Stimulated activated naive CD8-positive, alpha-beta T cell treated with anti-CD3 and anti-CD28 coated beads, Interleukin-15, Interleukin-2, amounts not matched to agents 100 ng/mL and 50 ng/mL, for 24 hours (primary cell): ENCODE results near the gene MBD5.

Source experiments
- H3K27ac Mint-ChIP-seq: one replicate; pipeline ENCODE4 v1.8.0; 2021; ENCODE audit warnings: mild to moderate bottlenecking, mixed read lengths
- H3K27me3 Mint-ChIP-seq: one replicate; pipeline ENCODE4 v1.8.0; 2021; ENCODE audit warnings: mixed read lengths
- H3K36me3 Mint-ChIP-seq: one replicate; pipeline ENCODE4 v1.8.0; 2021; ENCODE audit warnings: low read depth, mixed read lengths
- H3K4me1 Mint-ChIP-seq: one replicate; pipeline ENCODE4 v1.8.0; 2021; ENCODE audit warnings: low read depth, mixed read lengths
- H3K4me3 Mint-ChIP-seq: one replicate; pipeline ENCODE4 v1.8.0; 2021; ENCODE audit warnings: mild to moderate bottlenecking, mixed read lengths
- H3K9me3 Mint-ChIP-seq: one replicate; pipeline ENCODE4 v1.8.0; 2021; ENCODE audit warnings: mixed read lengths

The MBD5 gene

DNA sequence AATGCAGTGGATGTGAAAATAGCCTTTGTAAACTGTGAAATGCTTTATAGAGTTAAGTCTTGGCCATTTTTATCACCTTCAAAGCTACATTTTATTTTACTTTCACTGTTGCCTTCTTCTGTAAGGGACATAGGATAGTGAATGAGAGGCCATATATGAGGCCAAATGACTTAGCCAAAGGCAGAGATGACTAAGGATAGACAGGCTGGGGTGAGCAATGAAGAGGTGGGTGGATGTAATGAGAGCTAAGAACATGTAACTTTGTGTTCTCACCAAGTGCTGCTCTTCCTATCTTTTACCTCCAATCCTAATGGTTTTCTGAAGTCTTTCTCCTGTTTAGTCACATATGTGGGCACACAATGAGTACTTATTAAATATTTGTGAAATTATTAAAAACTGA lies 101.9 kb downstream of the MBD5 start:
- H3K4me3 Mint-ChIP-seq: no peak overlapping the region
- peaks cover 9% of the 10 kb centered on the region for H3K9me3 Mint-ChIP-seq

DNA sequence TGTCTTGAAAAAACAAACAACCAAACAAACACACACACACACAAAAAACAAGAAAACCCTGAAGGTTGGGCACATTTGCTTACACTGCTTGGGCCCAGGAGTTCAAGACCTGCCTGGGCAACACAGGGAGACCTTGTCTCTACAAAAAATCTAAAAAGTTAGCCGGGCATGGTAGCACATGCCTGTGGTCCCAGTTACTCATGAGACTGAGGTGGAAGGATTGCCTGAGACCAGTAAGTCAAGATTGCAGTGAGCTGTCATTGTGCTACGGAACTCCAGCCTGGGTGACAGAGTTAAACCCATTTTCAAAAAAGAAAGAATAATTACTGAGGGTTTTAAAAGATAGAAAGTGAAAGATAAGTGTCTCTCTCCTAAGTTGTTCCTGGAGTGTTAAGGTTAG lies 103.4 kb downstream of the MBD5 start:
- Mint-ChIP-seq H3K9me3 (peaks cover 6% of the 10 kb centered on the region), H3K27ac (no peak overlapping the region)

More for the DNA sequence above, 101.9 kb downstream of the MBD5 start:
- Mint-ChIP-seq H3K27me3 (no peaks in the 10 kb centered on the region), H3K27ac (no peak overlapping the region), H3K4me1 (no peaks in the 10 kb centered on the region), H3K36me3 (peaks cover 32% of the 10 kb centered on the region)

DNA sequence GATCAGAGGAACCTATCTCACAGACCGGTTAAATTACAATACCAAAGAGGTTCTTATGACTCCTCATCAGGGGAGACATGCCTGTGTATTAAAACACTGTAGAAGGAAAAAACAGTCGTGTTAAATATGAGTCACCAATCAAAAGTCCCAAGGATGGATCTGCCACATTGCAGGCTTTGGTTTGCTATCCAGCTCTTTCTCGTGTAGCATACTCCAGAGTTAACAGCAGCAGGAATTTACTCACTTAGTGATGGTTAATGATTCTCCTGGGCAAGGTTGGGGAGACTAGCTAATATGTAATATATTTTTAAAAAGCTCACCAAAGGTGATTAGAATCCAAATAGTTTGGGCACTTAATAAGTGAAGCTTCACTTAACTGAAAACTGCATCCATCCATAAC lies 109.7 kb downstream of the MBD5 start:
- Mint-ChIP-seq H3K27ac (no peak overlapping the region), H3K4me1 (no peaks in the 10 kb centered on the region), H3K4me3 (no peak overlapping the region), H3K9me3 (no peaks in the 10 kb centered on the region), H3K27me3 (no peaks in the 10 kb centered on the region), H3K36me3 (peaks cover 5% of the 10 kb centered on the region)

More for the DNA sequence above, 103.4 kb downstream of the MBD5 start:
- H3K36me3 Mint-ChIP-seq: peaks cover 19% of the 10 kb centered on the region
- H3K4me1 Mint-ChIP-seq: no peaks in the 10 kb centered on the region
- no peaks in the 10 kb centered on the region for H3K27me3 Mint-ChIP-seq
- no peak overlapping the region for H3K4me3 Mint-ChIP-seq

DNA sequence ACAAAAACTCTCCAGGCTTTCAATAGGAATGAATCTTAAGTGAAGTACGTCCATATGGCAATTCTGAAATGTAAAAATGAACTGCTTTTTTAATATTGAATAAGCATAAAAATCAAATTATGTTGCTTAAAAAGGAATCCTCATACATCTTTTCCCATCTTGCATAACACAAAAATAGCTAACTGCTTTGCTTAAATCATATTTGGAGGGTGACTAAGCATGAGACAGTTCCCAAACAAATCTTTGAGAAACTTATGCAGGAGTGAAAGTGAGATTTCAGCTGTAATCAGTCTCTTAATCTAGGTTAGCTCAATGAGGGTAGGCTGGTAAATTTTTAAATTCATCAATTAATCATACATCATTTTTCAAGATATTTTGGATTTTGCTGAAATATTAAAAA lies 111.5 kb downstream of the MBD5 start:
- Mint-ChIP-seq H3K4me1 (no peaks in the 10 kb centered on the region), H3K9me3 (no peaks in the 10 kb centered on the region), H3K36me3 (peaks cover under 1% of the 10 kb centered on the region), H3K27me3 (no peaks in the 10 kb centered on the region), H3K27ac (no peak overlapping the region), H3K4me3 (no peak overlapping the region)

DNA sequence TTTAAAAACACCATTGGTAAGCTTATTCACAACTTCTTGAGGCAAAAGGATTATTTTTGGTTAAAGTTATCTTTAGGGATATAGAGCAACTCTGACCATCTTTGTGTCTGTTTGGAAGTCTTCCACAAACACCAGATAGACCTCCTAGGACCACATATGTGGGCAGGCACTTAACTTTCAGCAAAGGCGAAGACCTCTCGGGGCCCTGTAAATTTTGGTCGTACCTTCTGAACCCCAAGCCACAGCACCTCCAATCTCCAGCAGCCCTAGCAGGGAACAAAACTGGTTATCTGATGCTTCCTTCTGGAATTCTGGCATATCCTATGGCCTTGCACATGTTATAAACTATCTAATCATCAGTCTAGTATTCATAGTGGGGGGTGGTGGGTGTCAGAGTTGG lies 114.8 kb downstream of the MBD5 start:
- H3K27me3 Mint-ChIP-seq: no peaks in the 10 kb centered on the region
- peaks cover 5% of the 10 kb centered on the region for H3K36me3 Mint-ChIP-seq
- no peak overlapping the region for H3K27ac Mint-ChIP-seq
- no peak overlapping the region for H3K4me3 Mint-ChIP-seq
- H3K9me3 Mint-ChIP-seq: no peaks in the 10 kb centered on the region
- H3K4me1 Mint-ChIP-seq: no peaks in the 10 kb centered on the region

DNA sequence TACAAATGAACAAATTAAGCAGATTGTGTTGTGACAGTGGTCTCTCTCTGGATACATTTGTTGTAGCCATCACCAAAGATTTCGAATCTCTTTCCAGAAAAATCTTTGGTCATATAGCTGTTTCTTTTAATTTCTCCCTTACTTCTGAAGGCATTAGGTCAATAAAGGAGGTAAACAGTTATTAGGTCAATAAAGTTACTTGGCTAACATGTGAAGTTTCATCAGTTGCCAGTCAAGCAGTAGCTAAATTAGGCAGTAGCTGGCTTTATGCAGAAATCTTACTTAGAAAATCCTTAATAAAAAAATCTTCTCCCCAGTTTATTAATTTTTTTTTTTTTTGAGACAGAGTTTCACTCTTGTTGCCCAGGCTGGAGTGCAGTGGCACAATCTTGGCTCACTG lies 115.5 kb downstream of the MBD5 start:
- H3K4me3 Mint-ChIP-seq: no peak overlapping the region
- H3K27me3 Mint-ChIP-seq: no peaks in the 10 kb centered on the region
- H3K27ac Mint-ChIP-seq: no peak overlapping the region
- no peaks in the 10 kb centered on the region for H3K4me1 Mint-ChIP-seq
- H3K36me3 Mint-ChIP-seq: peaks cover 10% of the 10 kb centered on the region
- H3K9me3 Mint-ChIP-seq: no peaks in the 10 kb centered on the region

DNA sequence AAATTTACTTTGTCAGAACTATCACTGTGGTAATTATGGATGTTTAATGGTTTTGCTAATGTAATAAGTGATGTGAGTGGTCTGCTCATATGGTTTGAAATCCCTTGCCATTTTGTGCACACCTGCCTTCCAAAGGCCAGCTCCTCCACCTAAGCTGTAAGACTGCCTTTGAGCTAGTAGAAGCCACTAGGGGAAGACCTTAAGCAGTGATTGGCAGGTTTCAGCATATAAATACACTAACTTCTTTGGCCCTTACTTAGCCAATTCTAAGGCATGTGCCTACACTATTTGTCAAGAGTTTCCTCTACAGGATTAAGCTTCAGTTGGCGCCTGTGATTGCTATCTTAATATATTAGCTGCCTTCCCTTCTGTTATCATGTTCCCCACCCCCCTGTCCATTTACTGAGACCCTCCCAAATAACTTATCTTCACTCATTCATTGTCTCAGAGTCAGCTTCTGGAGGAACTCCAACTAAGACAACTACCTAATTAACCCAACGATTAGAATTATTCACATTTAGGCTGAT lies 141.1 kb downstream of the MBD5 start:
- Mint-ChIP-seq H3K27me3 (no peaks in the 10 kb centered on the region), H3K4me1 (no peaks in the 10 kb centered on the region), H3K36me3 (peaks cover 4% of the 10 kb centered on the region), H3K4me3 (no peak overlapping the region), H3K9me3 (no peaks in the 10 kb centered on the region), H3K27ac (no peak overlapping the region)

DNA sequence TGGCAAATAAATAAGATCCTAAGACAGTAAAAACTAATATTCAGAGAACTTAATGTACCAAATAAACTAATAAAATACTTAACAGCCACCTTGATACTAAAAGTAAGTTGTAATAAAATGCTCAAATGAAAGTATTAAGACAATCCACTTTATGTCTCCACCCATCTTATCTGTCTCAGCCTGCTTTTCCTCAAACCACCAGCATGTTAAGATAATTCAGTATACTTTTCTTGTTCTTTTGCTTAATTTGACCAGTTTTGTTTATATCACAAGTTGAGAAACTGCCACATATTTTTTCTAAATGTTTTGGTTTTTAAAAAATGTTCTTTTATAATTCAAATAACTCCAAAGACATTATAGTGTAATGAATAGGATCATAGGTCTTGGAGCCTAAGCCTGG lies 142.0 kb downstream of the MBD5 start:
- Mint-ChIP-seq H3K36me3 (peaks cover 4% of the 10 kb centered on the region), H3K27ac (no peak overlapping the region), H3K4me1 (no peaks in the 10 kb centered on the region), H3K9me3 (no peaks in the 10 kb centered on the region), H3K27me3 (no peaks in the 10 kb centered on the region), H3K4me3 (no peak overlapping the region)

DNA sequence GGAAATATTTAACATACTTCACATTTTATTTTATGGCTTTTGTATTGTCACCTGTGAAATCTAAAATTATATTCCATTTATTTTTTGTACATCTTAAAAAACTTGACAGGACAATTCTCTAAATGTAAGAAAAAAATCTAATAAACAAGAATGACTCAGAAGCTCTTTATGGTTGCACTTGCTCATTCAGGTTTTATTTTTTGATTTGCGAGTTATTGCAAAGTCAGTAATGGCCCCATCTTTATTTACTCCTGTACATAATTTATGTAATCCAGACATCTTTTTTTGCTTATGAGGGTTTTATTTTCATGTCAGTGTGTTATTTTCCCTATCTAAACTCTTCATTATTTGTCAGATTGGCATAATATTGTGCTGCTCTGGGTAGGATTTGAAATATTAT lies 145.1 kb downstream of the MBD5 start:
- peaks cover 5% of the 10 kb centered on the region for H3K9me3 Mint-ChIP-seq
- peaks cover 19% of the 10 kb centered on the region for H3K36me3 Mint-ChIP-seq
- H3K27ac Mint-ChIP-seq: no peak overlapping the region
- no peak overlapping the region for H3K4me3 Mint-ChIP-seq
- no peaks in the 10 kb centered on the region for H3K27me3 Mint-ChIP-seq
- H3K4me1 Mint-ChIP-seq: no peaks in the 10 kb centered on the region

DNA sequence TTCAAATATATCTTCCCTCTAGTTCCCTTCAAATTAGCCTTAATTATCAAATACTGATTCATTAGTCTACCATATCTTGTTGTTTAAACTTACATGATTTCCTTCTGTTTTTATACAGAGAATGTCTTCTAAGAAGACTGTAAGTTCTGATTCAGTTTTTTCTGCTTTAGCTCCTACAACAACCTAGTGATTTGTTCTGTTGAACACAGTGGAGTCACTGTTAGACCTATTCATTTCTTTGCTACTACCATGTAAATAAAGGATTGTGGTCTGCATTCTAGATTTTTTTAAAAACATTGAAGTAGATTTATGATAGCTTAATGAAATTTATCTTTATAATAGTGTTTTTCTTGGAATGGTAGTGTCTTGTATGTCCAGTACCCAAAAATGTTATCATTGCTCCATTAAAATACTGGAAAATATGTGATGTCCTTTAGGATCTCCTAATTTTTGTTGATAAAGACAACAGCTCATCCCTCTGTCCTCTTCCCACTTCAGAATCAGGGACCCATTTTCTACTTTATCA lies 146.4 kb downstream of the MBD5 start:
- no peak overlapping the region for H3K4me3 Mint-ChIP-seq
- peaks cover 24% of the 10 kb centered on the region for H3K36me3 Mint-ChIP-seq
- peaks cover 5% of the 10 kb centered on the region for H3K9me3 Mint-ChIP-seq
- H3K27me3 Mint-ChIP-seq: no peaks in the 10 kb centered on the region
- no peak overlapping the region for H3K27ac Mint-ChIP-seq
- H3K4me1 Mint-ChIP-seq: no peaks in the 10 kb centered on the region

DNA sequence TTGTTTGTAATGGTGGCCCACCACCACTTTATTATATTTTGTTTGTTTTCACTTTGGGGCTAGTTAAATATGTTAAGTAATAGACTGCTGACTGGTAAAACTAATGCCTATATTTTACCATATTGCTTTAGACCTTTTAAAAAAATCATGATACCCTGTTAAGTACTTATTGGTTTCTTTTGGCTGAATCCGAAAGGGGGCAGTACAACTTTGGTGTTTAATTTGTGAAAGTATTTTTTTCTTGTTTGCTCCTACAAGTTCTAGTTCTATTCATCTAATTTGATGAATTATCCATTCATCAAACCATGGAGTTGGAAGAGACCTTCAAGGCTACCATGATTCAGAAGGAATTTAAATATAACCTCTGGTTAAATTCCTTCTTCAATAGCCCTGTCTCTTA lies 147.0 kb downstream of the MBD5 start:
- no peak overlapping the region for H3K4me3 Mint-ChIP-seq
- H3K27me3 Mint-ChIP-seq: no peaks in the 10 kb centered on the region
- peaks cover 24% of the 10 kb centered on the region for H3K36me3 Mint-ChIP-seq
- H3K4me1 Mint-ChIP-seq: no peaks in the 10 kb centered on the region
- peaks cover 5% of the 10 kb centered on the region for H3K9me3 Mint-ChIP-seq
- no peak overlapping the region for H3K27ac Mint-ChIP-seq

DNA sequence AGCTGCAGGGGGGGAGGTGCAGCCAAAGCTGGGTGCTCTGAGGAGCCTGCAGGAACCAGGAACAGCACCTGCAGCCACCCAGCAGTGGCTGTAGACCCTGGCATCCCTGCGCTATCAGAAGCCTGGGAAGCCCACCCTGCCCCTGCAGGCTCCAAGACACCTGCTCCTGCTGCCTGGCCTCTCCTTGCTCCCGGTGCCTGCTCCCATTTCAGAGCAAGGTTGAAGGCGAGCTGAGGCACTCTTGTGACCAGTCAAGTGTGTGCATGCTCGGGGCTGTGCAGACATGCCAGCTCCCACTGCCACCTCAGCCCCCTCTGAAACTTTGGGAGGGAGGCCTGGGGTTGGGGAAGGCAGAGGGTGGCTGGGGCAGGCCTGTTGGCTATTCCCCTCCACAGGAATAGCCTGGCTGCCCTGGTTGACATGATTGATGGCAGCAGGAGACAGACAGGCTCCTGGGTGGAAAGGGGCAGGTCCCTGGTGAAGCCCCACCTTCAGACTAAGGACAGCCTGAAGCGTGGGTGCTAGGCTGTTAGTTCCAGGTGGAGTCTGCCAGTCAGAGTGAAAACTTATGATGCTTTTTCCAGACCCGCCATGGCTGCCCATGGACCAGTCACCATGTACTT lies 151.4 kb downstream of the MBD5 start:
- H3K36me3 Mint-ChIP-seq: peaks cover 24% of the 10 kb centered on the region
- no peak overlapping the region for H3K4me3 Mint-ChIP-seq
- H3K9me3 Mint-ChIP-seq: peaks cover 5% of the 10 kb centered on the region

DNA sequence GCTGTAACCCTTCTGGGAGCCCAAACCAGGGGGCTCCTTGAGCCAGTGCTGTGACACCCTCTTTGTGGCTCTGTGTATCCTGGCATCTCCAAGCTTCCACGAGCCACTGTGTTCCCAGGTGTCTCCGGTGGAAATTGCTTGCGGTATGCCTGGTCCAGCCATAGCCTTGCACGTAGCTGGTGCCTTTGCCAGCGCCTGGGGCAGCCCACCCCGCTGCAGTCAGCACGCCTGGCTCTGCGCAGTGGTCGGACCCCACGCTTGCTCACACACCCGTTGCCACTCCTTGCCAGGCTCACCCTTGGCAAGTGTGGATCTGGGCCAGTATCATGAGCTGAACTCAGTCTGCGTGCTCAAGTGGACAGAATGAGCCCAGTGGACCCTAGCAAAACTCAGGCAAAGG lies 152.3 kb downstream of the MBD5 start:
- Mint-ChIP-seq H3K27me3 (no peaks in the 10 kb centered on the region), H3K9me3 (peaks cover 3% of the 10 kb centered on the region), H3K4me1 (no peaks in the 10 kb centered on the region), H3K4me3 (no peak overlapping the region), H3K36me3 (peaks cover 24% of the 10 kb centered on the region), H3K27ac (no peak overlapping the region)

More for the DNA sequence above, 151.4 kb downstream of the MBD5 start:
- Mint-ChIP-seq H3K4me1 (no peaks in the 10 kb centered on the region), H3K27me3 (no peaks in the 10 kb centered on the region), H3K27ac (no peak overlapping the region)

DNA sequence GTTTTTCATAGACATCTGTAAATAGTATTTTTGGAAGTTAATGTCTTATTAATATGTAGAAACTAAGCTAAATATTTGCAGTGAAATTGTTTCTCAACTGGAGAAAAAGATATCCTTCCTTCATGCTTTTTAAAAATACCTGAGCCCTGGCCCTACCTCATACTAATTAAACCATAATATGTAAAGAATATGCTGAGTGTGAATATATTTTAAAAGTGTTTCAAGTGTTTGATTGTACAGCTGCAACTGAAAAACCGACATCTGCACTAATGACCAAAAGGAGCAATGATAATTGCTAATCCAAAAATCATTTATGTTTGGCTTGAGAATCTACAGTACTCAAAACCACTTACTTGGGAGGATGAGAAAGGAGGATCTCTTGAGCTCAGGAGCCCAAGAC lies 156.7 kb downstream of the MBD5 start:
- H3K27me3 Mint-ChIP-seq: no peaks in the 10 kb centered on the region
- H3K4me3 Mint-ChIP-seq: no peak overlapping the region
- no peak overlapping the region for H3K27ac Mint-ChIP-seq
- no peaks in the 10 kb centered on the region for H3K9me3 Mint-ChIP-seq
- peaks cover 19% of the 10 kb centered on the region for H3K36me3 Mint-ChIP-seq
- H3K4me1 Mint-ChIP-seq: no peaks in the 10 kb centered on the region

DNA sequence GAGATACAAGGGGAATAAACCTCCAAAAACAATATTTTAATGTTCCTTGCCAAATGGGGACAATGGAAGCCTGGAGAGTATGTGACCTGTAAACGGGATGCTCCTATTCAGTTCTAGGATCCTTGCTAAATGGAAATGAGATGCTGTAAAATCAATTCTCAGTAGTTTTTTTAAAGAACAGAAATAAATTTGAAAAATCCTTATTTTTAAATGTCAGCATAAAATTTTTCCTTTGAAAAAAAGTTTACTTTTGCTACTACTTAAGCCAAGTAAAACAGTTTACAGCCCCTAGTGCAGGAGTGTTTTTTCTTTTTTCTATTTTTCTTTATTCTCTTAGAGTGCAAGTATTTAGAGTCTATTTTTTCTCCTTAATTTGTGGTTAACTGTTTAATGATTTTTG lies 158.8 kb downstream of the MBD5 start:
- Mint-ChIP-seq H3K27ac (no peak overlapping the region), H3K4me3 (no peak overlapping the region), H3K4me1 (no peaks in the 10 kb centered on the region), H3K36me3 (peaks cover 32% of the 10 kb centered on the region), H3K27me3 (no peaks in the 10 kb centered on the region), H3K9me3 (no peaks in the 10 kb centered on the region)

DNA sequence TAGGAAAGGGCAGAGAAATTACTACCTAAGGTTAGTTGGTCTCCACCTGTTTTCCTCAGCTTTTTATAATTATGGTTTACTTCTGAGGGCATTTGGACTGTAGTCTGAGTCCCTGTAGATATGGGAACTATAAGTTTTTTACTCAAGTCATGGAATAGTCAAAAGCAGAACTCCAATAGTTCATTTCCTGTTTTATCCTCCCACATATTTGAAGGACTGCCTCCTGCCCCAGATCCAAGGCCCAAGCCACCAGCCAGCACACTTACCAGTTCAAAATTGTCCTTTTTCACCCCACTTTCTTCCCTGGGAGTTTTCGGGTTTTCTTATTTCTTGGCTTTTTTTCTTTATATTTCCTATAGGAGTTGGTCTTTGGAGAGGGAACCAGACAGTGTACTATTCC lies 164.1 kb downstream of the MBD5 start:
- H3K4me3 Mint-ChIP-seq: no peak overlapping the region
- H3K4me1 Mint-ChIP-seq: no peaks in the 10 kb centered on the region
- peaks cover 54% of the 10 kb centered on the region for H3K36me3 Mint-ChIP-seq
- no peaks in the 10 kb centered on the region for H3K27me3 Mint-ChIP-seq
- no peaks in the 10 kb centered on the region for H3K9me3 Mint-ChIP-seq
- no peak overlapping the region for H3K27ac Mint-ChIP-seq
